ENCODE measurements around the gene CLPTM1L.

- no peak for TF ChIP-seq TAF1 (IDR thresholded peaks at IDR 0.05; ENCODE audit: borderline replicate concordance, low read depth, low read length)
- TF ChIP-seq POLR2AphosphoS5 (IDR thresholded peaks at IDR 0.05; ENCODE audit: low read depth, low read length) = no peak
Observed at GRCh38 chr5:1383886-1384401, 39.0 kb upstream of the CLPTM1L start.
